ENCODE results near the gene TBC1D22A. TPM values are rescaled to one million over a fixed set of nuclear protein-coding genes. Genes with fewer than 3 reads are reported as not detected.

Gene TBC1D22A
- total and polyA plus RNA-seq, 8 donors, result 13.3 to 53.1 (median 21.5) TPM

DNA sequence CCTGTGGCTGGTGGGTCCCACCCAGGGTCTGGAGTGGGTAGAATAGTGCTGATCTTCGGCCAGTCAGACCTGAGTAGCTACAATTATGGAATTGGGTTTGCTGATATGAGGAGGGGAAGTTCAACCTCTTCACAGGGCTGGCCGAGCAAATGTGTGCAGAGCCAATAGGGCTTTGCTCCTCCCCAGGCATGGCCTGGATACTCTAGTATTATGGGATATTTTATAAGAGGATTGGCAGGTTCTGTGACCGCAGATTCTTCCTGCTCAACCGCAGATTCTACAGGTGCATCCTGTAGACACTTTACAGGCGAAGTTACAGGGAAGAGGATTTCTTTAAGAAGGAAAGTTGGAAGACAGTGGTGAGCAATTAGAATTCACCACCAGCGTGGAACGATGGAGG, 44.3 kb downstream of the TBC1D22A start:
- DNase-seq, result no peak
- intact Hi-C loops (cut with DNase I; ENCODE audit: low total_unique reads), result no loop called here
- no peak overlapping the region for H3K4me3 ChIP-seq
- WGBS, 5 donors, result 79 to 90% (median 80%) methylated on average over 7 of the region's 7 CpGs
- peaks cover 0 to 14% (median 11%) of the 10 kb centered on the region in 4 donors for H3K4me1 ChIP-seq
- no peaks in the 10 kb centered on the region for H3K27me3 ChIP-seq
- no peaks in the 10 kb centered on the region for H3K9me3 ChIP-seq
- H3K27ac ChIP-seq, result no peak overlapping the region
- TF ChIP-seq EP300 (IDR thresholded peaks at IDR 0.05) (no peak), POLR2AphosphoS5 (IDR thresholded peaks at IDR 0.05) (no peak), CTCF (IDR thresholded peaks at IDR 0.05) (no peak), POLR2A (IDR thresholded peaks at IDR 0.05) (no peak)
- peaks cover 2 to 76% (median 53%) of the 10 kb centered on the region in 4 donors for H3K36me3 ChIP-seq

DNA sequence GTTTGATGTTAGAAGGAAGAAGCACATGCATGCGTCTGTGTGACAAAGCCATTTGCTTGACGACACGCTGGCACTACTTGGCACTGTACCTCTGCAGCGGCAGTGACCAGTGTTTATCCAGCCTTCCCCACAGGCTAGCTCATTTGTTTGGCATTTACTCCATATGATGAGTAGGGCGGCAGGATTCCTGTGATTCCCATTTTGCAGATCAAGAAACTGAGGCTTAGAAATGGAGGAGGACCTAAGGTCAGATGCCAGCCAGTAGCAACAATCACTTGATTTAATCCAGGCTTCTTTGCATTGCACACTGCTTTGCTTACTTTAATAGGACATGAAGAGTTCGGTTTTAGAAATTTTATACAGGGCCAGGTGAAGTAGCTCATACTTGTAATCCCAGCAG, 45.0 kb downstream of the TBC1D22A start:
- H3K4me3 ChIP-seq, result no peak overlapping the region
- intact Hi-C loops (cut with DNase I; ENCODE audit: low total_unique reads), result no loop called here
- H3K27me3 ChIP-seq, result no peaks in the 10 kb centered on the region
- no peaks in the 10 kb centered on the region for H3K9me3 ChIP-seq
- peaks cover 2 to 69% (median 52%) of the 10 kb centered on the region in 4 donors for H3K36me3 ChIP-seq
- no peak overlapping the region for H3K27ac ChIP-seq
- peaks cover 0 to 14% (median 11%) of the 10 kb centered on the region in 4 donors for H3K4me1 ChIP-seq
- no peak for TF ChIP-seq POLR2A (IDR thresholded peaks at IDR 0.05)
- no peak for TF ChIP-seq POLR2AphosphoS5 (IDR thresholded peaks at IDR 0.05)
- TF ChIP-seq EP300 (IDR thresholded peaks at IDR 0.05), result no peak
- TF ChIP-seq CTCF (IDR thresholded peaks at IDR 0.05), result no peak
- 94 to 96% (median 96%) methylated on average over 6 of the region's 6 CpGs for WGBS, 5 donors
- DNase-seq, result no peak

- H3K36me3 ChIP-seq, result peaks cover 2 to 61% (median 50%) of the 10 kb centered on the region in 4 donors
- no peak overlapping the region for H3K27ac ChIP-seq
- no peaks in the 10 kb centered on the region for H3K27me3 ChIP-seq
- 97 to 98% (median 98%) methylated on average over 16 to 17 of the region's 17 CpGs for WGBS, 5 donors
- H3K9me3 ChIP-seq, result no peaks in the 10 kb centered on the region
- TF ChIP-seq CTCF (IDR thresholded peaks at IDR 0.05), result no peak
- no peak for TF ChIP-seq EP300 (IDR thresholded peaks at IDR 0.05)
- TF ChIP-seq POLR2AphosphoS5 (IDR thresholded peaks at IDR 0.05), result no peak
- no peak for TF ChIP-seq POLR2A (IDR thresholded peaks at IDR 0.05)
- H3K4me1 ChIP-seq, result peaks cover 0 to 11% (median 4%) of the 10 kb centered on the region in 4 donors
- DNase-seq, result peak in 1 of 2 donors; percentile 20
- no peak overlapping the region for H3K4me3 ChIP-seq
- intact Hi-C loops (cut with DNase I; ENCODE audit: low total_unique reads), result no loop called here
These were observed 46.9 kb downstream of the TBC1D22A start for GRCh38 chr22:46809153-46809885.

DNA sequence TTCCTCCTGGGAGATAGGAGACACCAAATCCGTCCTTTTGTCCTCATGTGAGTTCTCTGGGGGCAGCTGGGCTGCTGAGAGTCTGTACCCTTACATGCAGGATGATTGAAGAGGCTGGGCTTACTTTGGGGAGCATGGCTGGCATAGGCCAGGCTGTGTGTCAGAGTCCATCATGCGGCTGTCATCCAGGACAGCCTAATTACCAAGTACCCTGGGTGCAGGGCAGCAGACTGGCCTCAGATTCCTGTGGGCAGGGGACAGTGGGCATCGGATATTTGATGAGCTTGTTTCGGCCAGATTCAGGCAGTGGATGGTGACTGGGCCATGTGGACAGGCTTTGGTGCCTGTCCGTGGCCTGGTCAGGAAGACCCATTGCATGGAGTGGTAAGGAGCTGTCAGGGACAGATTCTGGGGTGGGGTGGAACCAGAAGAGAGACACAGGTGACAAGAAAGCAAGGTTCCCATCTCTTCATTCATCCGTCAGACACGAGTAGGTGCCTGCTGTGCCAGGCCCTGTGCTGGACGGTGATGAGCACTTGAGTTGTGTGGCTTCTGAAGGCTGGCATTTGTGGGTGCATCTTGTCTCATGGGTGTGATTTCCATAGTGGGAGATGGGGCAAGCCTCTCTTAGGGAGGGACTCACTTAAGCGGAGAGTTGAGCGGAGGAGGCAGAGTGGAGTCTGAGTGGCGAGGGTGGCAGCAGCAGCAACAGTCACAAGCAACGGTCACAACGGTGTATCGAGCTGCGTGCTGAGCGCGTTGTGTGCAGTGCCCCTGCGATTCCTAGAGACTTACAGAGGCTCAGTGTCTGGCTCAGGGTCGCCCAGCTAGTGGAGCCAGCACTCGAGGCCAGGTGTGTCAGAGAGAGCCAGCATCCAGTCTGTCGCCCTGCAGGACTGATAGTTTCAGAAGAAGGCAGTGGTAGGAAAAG, 48.7 kb downstream of the TBC1D22A start:
- no peaks in the 10 kb centered on the region for H3K9me3 ChIP-seq
- DNase-seq, result peak in 1 of 2 donors; percentile 19
- intact Hi-C loops (cut with DNase I; ENCODE audit: low total_unique reads), result no loop called here
- H3K36me3 ChIP-seq, result peaks cover 0 to 44% (median 39%) of the 10 kb centered on the region in 4 donors
- TF ChIP-seq EP300 (IDR thresholded peaks at IDR 0.05) (no peak), POLR2AphosphoS5 (IDR thresholded peaks at IDR 0.05) (no peak), CTCF (IDR thresholded peaks at IDR 0.05) (no peak), POLR2A (IDR thresholded peaks at IDR 0.05) (no peak)
- 94 to 96% (median 95%) methylated on average over 21 of the region's 21 CpGs for WGBS, 5 donors
- no peak overlapping the region for H3K27ac ChIP-seq
- H3K4me3 ChIP-seq, result no peak overlapping the region
- H3K27me3 ChIP-seq, result no peaks in the 10 kb centered on the region
- H3K4me1 ChIP-seq, result peaks cover 6 to 26% (median 17%) of the 10 kb centered on the region in 4 donors
